ENCODE measurements around the gene TIPARP.

GRCh38 chr3:156665291-156665690 lies 9.1 kb upstream of the TIPARP start:
- TF ChIP-seq, protein P1, sequence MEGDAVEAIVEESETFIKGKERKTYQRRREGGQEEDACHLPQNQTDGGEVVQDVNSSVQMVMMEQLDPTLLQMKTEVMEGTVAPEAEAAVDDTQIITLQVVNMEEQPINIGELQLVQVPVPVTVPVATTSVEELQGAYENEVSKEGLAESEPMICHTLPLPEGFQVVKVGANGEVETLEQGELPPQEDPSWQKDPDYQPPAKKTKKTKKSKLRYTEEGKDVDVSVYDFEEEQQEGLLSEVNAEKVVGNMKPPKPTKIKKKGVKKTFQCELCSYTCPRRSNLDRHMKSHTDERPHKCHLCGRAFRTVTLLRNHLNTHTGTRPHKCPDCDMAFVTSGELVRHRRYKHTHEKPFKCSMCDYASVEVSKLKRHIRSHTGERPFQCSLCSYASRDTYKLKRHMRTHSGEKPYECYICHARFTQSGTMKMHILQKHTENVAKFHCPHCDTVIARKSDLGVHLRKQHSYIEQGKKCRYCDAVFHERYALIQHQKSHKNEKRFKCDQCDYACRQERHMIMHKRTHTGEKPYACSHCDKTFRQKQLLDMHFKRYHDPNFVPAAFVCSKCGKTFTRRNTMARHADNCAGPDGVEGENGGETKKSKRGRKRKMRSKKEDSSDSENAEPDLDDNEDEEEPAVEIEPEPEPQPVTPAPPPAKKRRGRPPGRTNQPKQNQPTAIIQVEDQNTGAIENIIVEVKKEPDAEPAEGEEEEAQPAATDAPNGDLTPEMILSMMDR (IDR thresholded peaks at IDR 0.05) = no peak
- TF ChIP-seq SIN3A (IDR thresholded peaks at IDR 0.05; ENCODE audit: borderline replicate concordance, insufficient read depth, low read depth, low read length) (no peak), POLR2AphosphoS5 (IDR thresholded peaks at IDR 0.05; ENCODE audit: low read depth, low read length) (no peak), TCF7L2 (IDR thresholded peaks at IDR 0.05; ENCODE audit: low read depth, low read length) (no peak)
- TF ChIP-seq, protein P2, sequence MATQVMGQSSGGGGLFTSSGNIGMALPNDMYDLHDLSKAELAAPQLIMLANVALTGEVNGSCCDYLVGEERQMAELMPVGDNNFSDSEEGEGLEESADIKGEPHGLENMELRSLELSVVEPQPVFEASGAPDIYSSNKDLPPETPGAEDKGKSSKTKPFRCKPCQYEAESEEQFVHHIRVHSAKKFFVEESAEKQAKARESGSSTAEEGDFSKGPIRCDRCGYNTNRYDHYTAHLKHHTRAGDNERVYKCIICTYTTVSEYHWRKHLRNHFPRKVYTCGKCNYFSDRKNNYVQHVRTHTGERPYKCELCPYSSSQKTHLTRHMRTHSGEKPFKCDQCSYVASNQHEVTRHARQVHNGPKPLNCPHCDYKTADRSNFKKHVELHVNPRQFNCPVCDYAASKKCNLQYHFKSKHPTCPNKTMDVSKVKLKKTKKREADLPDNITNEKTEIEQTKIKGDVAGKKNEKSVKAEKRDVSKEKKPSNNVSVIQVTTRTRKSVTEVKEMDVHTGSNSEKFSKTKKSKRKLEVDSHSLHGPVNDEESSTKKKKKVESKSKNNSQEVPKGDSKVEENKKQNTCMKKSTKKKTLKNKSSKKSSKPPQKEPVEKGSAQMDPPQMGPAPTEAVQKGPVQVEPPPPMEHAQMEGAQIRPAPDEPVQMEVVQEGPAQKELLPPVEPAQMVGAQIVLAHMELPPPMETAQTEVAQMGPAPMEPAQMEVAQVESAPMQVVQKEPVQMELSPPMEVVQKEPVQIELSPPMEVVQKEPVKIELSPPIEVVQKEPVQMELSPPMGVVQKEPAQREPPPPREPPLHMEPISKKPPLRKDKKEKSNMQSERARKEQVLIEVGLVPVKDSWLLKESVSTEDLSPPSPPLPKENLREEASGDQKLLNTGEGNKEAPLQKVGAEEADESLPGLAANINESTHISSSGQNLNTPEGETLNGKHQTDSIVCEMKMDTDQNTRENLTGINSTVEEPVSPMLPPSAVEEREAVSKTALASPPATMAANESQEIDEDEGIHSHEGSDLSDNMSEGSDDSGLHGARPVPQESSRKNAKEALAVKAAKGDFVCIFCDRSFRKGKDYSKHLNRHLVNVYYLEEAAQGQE (IDR thresholded peaks at IDR 0.05; ENCODE audit: insufficient read depth in 1 of 2, low read depth in 2 of 2, low read length in 1 of 2) = no peak
